Purkinje cell (primary cell): Measurements from ENCODE around the gene TASOR. TPM values are rescaled to one million over a fixed set of nuclear protein-coding genes. Genes with fewer than 3 reads are reported as not detected.

Experiments
- polyA plus RNA-seq: library from polyadenylated mRNA; unstranded; fragments of >200 nt; fragmentation: Nextera tagmentation; gene quantifications from 2 replicates; pipeline ENCODE4 v1.2.1, GENCODE V29; 2014

TASOR gene
- polyA plus RNA-seq, result 19.6 and 26.1 TPM in 2 replicates

GRCh38 chr3:56683122-56683817 lies at the start of gene TASOR:
Gene TASOR (minus strand): TSS chr3:56683265. CDS start chr3:56683006, 259 bp downstream.

Other genes starting within 250 kb of the TASOR start
- 11.0 and 24.8 TPM in 2 replicates for gene ERC2, start 214.8 kb downstream of the TASOR start, polyA plus RNA-seq
- gene CCDC66, start 126.1 kb downstream of the TASOR start, polyA plus RNA-seq, result 34.8 and 47.1 TPM in 2 replicates
- gene ARHGEF3, start 118.7 kb upstream of the TASOR start, polyA plus RNA-seq, result 10.4 and 14.5 TPM in 2 replicates